SK-N-SH (cell line): Measurements from ENCODE around the gene ANAPC5.

Experiments used
- MXI1 ChIP-seq: IDR thresholded peaks from 2 replicates; pipeline ENCODE4 v1.6.1; 2012; ENCODE audit warnings: mild to moderate bottlenecking, low read depth, low read length, improper control_type of control experiment
- TAF1 ChIP-seq: IDR thresholded peaks from 2 replicates; pipeline ENCODE4 v1.6.1; 2012; ENCODE audit warnings: low read depth, mild to moderate bottlenecking, low read length, moderate library complexity, borderline replicate concordance
- YY1 ChIP-seq: IDR thresholded peaks from 2 replicates; pipeline ENCODE4 v1.4.0; 2012; ENCODE audit warnings: low read depth, mild to moderate bottlenecking

GRCh38 chr12:121299662-121300061 lies 52.5 kb downstream of the ANAPC5 start:
- TF ChIP-seq TAF1 (no peak), YY1 (no peak), MXI1 (no peak)
